A673 (cell line): Measurements from ENCODE around the gene EFTUD2. TPM values are rescaled to one million over a fixed set of nuclear protein-coding genes. Genes with fewer than 3 reads are reported as not detected.

Experiments
- BruUV-seq: library from RNA; stranded (reverse); fragments of 400-500 nt; replicated peaks from 2 replicates; lab custom pipeline; 2021; lab: Mats Ljungman, UMichigan
- CTCF ChIA-PET: fragments of 300-600 bp; sonication (Branson Sonifier 250); formaldehyde crosslinking; loops from one replicate; lab custom pipeline; 2022; ENCODE audit warnings: antibody characterized with exemption; lab: Charles Lee
- POLR2A ChIA-PET: fragments of 300-600 bp; sonication (Branson Sonifier 250); formaldehyde crosslinking; loops from one replicate; lab custom pipeline; 2022; ENCODE audit warnings: antibody characterized with exemption; ENCODE audit not compliant: low non-redundant PET; lab: Charles Lee
- DNase-seq: peaks from one replicate; pipeline ENCODE4 v3.0.0-alpha.2; 2015; ENCODE audit warnings: low spot score
- H3K27ac ChIP-seq: fragments of 200-600 bp; sonication (generic); 2 replicates; pipeline ENCODE4 v1.5.1; 2016; ENCODE audit warnings: mixed run types, low read depth, mild to moderate bottlenecking, mixed read lengths, antibody characterized with exemption, low read length; ENCODE audit not compliant: poor library complexity, severe bottlenecking
- H3K27me3 ChIP-seq: fragments of 200-600 bp; sonication (generic); replicated peaks from 2 replicates; pipeline ENCODE4 v1.6.1; 2017; ENCODE audit warnings: mixed run types, low read depth, mild to moderate bottlenecking, mixed read lengths, antibody characterized with exemption, low read length; ENCODE audit not compliant: insufficient read depth, poor library complexity
- H3K36me3 ChIP-seq: fragments of 200-600 bp; sonication (generic); 2 replicates; pipeline ENCODE4 v1.6.1; 2016; ENCODE audit warnings: mixed run types, mild to moderate bottlenecking, mixed read lengths, antibody characterized with exemption, low read length; ENCODE audit not compliant: insufficient read depth, poor library complexity, severe bottlenecking
- H3K4me1 ChIP-seq: fragments of 200-600 bp; sonication (generic); 2 replicates; pipeline ENCODE4 v1.6.1; 2017; ENCODE audit warnings: mixed run types, mild to moderate bottlenecking, mixed read lengths, antibody characterized with exemption, low read length; ENCODE audit not compliant: insufficient read depth, poor library complexity, severe bottlenecking
- H3K4me3 ChIP-seq: fragments of 200-600 bp; sonication (generic); 2 replicates; pipeline ENCODE4 v1.5.1; 2016; ENCODE audit warnings: low read depth, mixed run types, mild to moderate bottlenecking, mixed read lengths, low read length; ENCODE audit not compliant: poor library complexity, severe bottlenecking
- H3K9me3 ChIP-seq: fragments of 200-600 bp; sonication (generic); 2 replicates; pipeline ENCODE4 v1.6.1; 2016; ENCODE audit warnings: mixed run types, low read depth, mild to moderate bottlenecking, mixed read lengths, antibody characterized with exemption, low read length; ENCODE audit not compliant: poor library complexity, severe bottlenecking
- CTCF ChIP-seq: fragments of 300-800, 200-600 bp; sonication (generic); conservative IDR thresholded peaks from 2 replicates; pipeline ENCODE4 v1.5.1; 2017; ENCODE audit warnings: low read depth, mild to moderate bottlenecking, antibody characterized with exemption, low read length, moderate library complexity, mixed read lengths
- EZH2 ChIP-seq: fragments of 200-600 bp; sonication (generic); IDR thresholded peaks from 2 replicates; pipeline ENCODE4 v1.6.1; 2017; ENCODE audit warnings: borderline replicate concordance, low read depth, mild to moderate bottlenecking, mixed read lengths, antibody characterized with exemption, low read length; ENCODE audit not compliant: poor library complexity, severe bottlenecking
- intact Hi-C: fragments of 100-400 bp; cut with micrococcal nuclease; formaldehyde crosslinking; loops from one replicate; pipeline ENCODE4 v1.10.0; 2022; ENCODE audit not compliant: unreplicated experiment
- total RNA-seq: library from RNA; stranded (reverse); gene quantifications from 2 replicates; pipeline ENCODE4 v1.2.3, GENCODE V29; 2021

EFTUD2 gene
- total RNA-seq, 1 experiment from 2014 or later: 144 TPM

GRCh38 chr17:44902135-44902760 is 3.0 kb upstream of the EFTUD2 start:
- CTCF ChIA-PET: no interaction called here
- no peak overlapping the region for H3K4me3 ChIP-seq
- H3K36me3 ChIP-seq: no peaks in the 10 kb centered on the region
- no peaks in the 10 kb centered on the region for H3K9me3 ChIP-seq
- no peak for TF ChIP-seq EZH2
- H3K4me1 ChIP-seq: peaks cover 18% of the 10 kb centered on the region
- H3K27ac ChIP-seq: no peak overlapping the region
- intact Hi-C loops: no loop called here
- DNase-seq: no peak
- no TSS peak for BruUV-seq
- POLR2A ChIA-PET: no interaction called here
- H3K27me3 ChIP-seq: no peaks in the 10 kb centered on the region

GRCh38 chr17:44901411-44901921 is 2.2 kb upstream of the EFTUD2 start:
- no peak for TF ChIP-seq CTCF
- TF ChIP-seq EZH2: no peak
- peaks cover 18% of the 10 kb centered on the region for H3K4me1 ChIP-seq
- intact Hi-C loops: no loop called here
- H3K36me3 ChIP-seq: no peaks in the 10 kb centered on the region
- H3K4me3 ChIP-seq: no peak overlapping the region
- no peak overlapping the region for H3K27ac ChIP-seq
- no TSS peak for BruUV-seq
- no peaks in the 10 kb centered on the region for H3K27me3 ChIP-seq
- no peaks in the 10 kb centered on the region for H3K9me3 ChIP-seq
- ChIA-PET CTCF (no interaction called here), POLR2A (no interaction called here)
- DNase-seq: no peak

- POLR2A ChIA-PET: no interaction called here
- H3K4me1 ChIP-seq: peaks cover 18% of the 10 kb centered on the region
- DNase-seq: peak; percentile 76
- TF ChIP-seq EZH2 (no peak), CTCF (no peak)
- intact Hi-C loops: no loop called here
- H3K27me3 ChIP-seq: no peaks in the 10 kb centered on the region
- H3K36me3 ChIP-seq: no peaks in the 10 kb centered on the region
- H3K4me3 ChIP-seq: peak overlapping the region; percentile 78
- no peaks in the 10 kb centered on the region for H3K9me3 ChIP-seq
- H3K27ac ChIP-seq: no peak overlapping the region
- CTCF ChIA-PET: no interaction called here
- BruUV-seq: no TSS peak
These were observed 1.6 kb upstream of the EFTUD2 start for GRCh38 chr17:44900894-44901293.

- peak overlapping the region; percentile 99 for H3K27ac ChIP-seq
- peaks cover 18% of the 10 kb centered on the region for H3K4me1 ChIP-seq
- POLR2A ChIA-PET: interaction anchor here (0.6 kb wide), 1 partner anchor 1768 kb away, joined by 4 read pairs; no protein-coding TSS in a partner anchor
- intact Hi-C loops: no loop called here
- CTCF ChIA-PET: interaction anchor here (0.7 to 0.9 kb wide), 2 partner anchors 15 to 20 kb away, joined by 3 to 4 read pairs; no protein-coding TSS in a partner anchor
- no peaks in the 10 kb centered on the region for H3K27me3 ChIP-seq
- H3K36me3 ChIP-seq: peaks cover 5% of the 10 kb centered on the region
- peak overlapping the region; percentile 78 for H3K4me3 ChIP-seq
- peak; percentile 34 for DNase-seq
- no peaks in the 10 kb centered on the region for H3K9me3 ChIP-seq
- TSS peak; percentile 82 for BruUV-seq
- no peak for TF ChIP-seq CTCF
- TF ChIP-seq EZH2: no peak
These were observed 524 bp downstream of the EFTUD2 start for GRCh38 chr17:44898768-44899073.
